C4-2B (cell line): ENCODE measurements around the gene TRIM62.

ENCODE experiments used
- ZFX ChIP-seq: fragments of 450-650 bp; IDR thresholded peaks from 2 replicates; pipeline ENCODE4 v1.6.1; 2017
- TF ChIP-seq, protein P1 (sequence below): fragments of 450-650 bp; conservative IDR thresholded peaks from 2 replicates; pipeline ENCODE4 v1.5.1; 2017; ENCODE audit warnings: mild to moderate bottlenecking

- TF ChIP-seq, protein P1, sequence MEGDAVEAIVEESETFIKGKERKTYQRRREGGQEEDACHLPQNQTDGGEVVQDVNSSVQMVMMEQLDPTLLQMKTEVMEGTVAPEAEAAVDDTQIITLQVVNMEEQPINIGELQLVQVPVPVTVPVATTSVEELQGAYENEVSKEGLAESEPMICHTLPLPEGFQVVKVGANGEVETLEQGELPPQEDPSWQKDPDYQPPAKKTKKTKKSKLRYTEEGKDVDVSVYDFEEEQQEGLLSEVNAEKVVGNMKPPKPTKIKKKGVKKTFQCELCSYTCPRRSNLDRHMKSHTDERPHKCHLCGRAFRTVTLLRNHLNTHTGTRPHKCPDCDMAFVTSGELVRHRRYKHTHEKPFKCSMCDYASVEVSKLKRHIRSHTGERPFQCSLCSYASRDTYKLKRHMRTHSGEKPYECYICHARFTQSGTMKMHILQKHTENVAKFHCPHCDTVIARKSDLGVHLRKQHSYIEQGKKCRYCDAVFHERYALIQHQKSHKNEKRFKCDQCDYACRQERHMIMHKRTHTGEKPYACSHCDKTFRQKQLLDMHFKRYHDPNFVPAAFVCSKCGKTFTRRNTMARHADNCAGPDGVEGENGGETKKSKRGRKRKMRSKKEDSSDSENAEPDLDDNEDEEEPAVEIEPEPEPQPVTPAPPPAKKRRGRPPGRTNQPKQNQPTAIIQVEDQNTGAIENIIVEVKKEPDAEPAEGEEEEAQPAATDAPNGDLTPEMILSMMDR = no peak
- no peak for TF ChIP-seq ZFX
Observed at GRCh38 chr1:33142483-33143064, 39.3 kb downstream of the TRIM62 start.
